Kidney (tissue), 14 donors: ENCODE measurements around the gene ZMYND8. TPM values are rescaled to one million over a fixed set of nuclear protein-coding genes. Genes with fewer than 3 reads are reported as not detected.

ENCODE experiments used
- DNase-seq, 5 donors: peaks; one replicate each; pipeline ENCODE4 v3.0.0-alpha.2; 2013 to 2020
- FAIRE-seq: peaks from 2 replicates; lab custom pipeline; 2012; peaks lifted over from hg19 to GRCh38; lab: Jason Lieb, UNC
- H3K27ac ChIP-seq, 2 donors: one replicate each; pipeline ENCODE4 v1.7.0; 2013; ENCODE audit warnings: low read depth in 2 of 2, low read length in 2 of 2, inconsistent platforms in 1 of 2
- H3K27me3 ChIP-seq: one replicate; pipeline ENCODE4 v1.7.1; 2013; ENCODE audit warnings: low read length, inconsistent platforms; ENCODE audit not compliant: control insufficient read depth, insufficient read depth
- H3K36me3 ChIP-seq, 3 donors: one replicate each; pipeline versions ENCODE4 v1.7.0 to v1.7.1; 2013; ENCODE audit warnings: low read length in 3 of 3, control low read depth in 1 of 3, inconsistent platforms in 1 of 3; ENCODE audit not compliant: insufficient read depth in 3 of 3, control insufficient read depth in 2 of 3
- H3K4me1 ChIP-seq, 3 donors: one replicate each; pipeline versions ENCODE4 v1.7.0 to v1.7.1; 2013; ENCODE audit warnings: low read length in 3 of 3, inconsistent platforms in 1 of 3, low read depth in 1 of 3; ENCODE audit not compliant: control insufficient read depth in 2 of 3, insufficient read depth in 2 of 3
- H3K4me3 ChIP-seq, 3 donors: one replicate each; pipeline versions ENCODE4 v1.7.0 to v1.8.1; 2013; ENCODE audit warnings: low read length in 3 of 3, control low read depth in 1 of 3, inconsistent platforms in 1 of 3
- H3K9ac ChIP-seq, 3 donors: one replicate each; pipeline versions ENCODE4 v1.7.0 to v1.7.1; 2013; ENCODE audit warnings: low read length in 3 of 3, control low read depth in 1 of 3, inconsistent platforms in 1 of 3
- H3K9me3 ChIP-seq, 3 donors: one replicate each; pipeline versions ENCODE4 v1.7.0 to v1.7.1; 2013; ENCODE audit warnings: low read length in 3 of 3, control low read depth in 1 of 3, inconsistent platforms in 1 of 3; ENCODE audit not compliant: control insufficient read depth in 2 of 3, insufficient read depth in 1 of 3
- CTCF ChIP-seq: IDR thresholded peaks from 3 replicates; pipeline ENCODE4 v1.5.1; 2012; ENCODE audit warnings: mild to moderate bottlenecking, moderate library complexity, borderline replicate concordance; ENCODE audit not compliant: insufficient read depth; ENCODE audit errors: extremely low read depth
- intact Hi-C: fragments of 100-400 bp; cut with DNase I; formaldehyde crosslinking; loops from one replicate; pipeline ENCODE4 v1.11.1; 2022
- polyA plus RNA-seq: library from polyadenylated mRNA; stranded (reverse); fragments of 350-450 nt; fragmentation: Illumina TruSeq; extraction: RNeasy Lipid Tissue Mini Kit (QIAGEN cat#74804); gene quantifications from one replicate; pipeline ENCODE4 v1.2.3, GENCODE V29; 2014; ENCODE audit warnings: low read depth, low replicate concordance; ENCODE audit not compliant: insufficient read depth
- total RNA-seq: library from RNA; stranded (reverse); fragmentation: NEBNext Ultra II Directional; extraction: Animal tissue kit (Norgen Biotek cat#: 25700); gene quantifications from one replicate; pipeline ENCODE4 v1.2.1, GENCODE V29; 2021
- donor health status: control.
- donor health status: control.
- donor health status: control.
- donor health status: control.
- donor health status: control.
- donor health status: DM: yes; HTN: yes; CAD: no.
- donor health status: Normal renal cell carcinoma (clear cell type).

Gene ZMYND8
- total and polyA plus RNA-seq, 2 donors from 2014 or later = 10.5 to 37.5 TPM

- Histone ChIP-seq H3K9ac (no peak overlapping the region), H3K4me3 (no peak overlapping the region), H3K9me3 (no peaks in the 10 kb centered on the region), H3K27ac (no peak overlapping the region), H3K4me1 (no peaks in the 10 kb centered on the region), H3K27me3 (no peaks in the 10 kb centered on the region), H3K36me3 (no peaks in the 10 kb centered on the region)
- FAIRE-seq (no peak), DNase-seq (no peak)
- TF ChIP-seq CTCF = no peak
- intact Hi-C loops = no loop called here
These were observed 168.0 kb downstream of the ZMYND8 start for GRCh38 chr20:47188540-47188939.

GRCh38 chr20:47187450-47188195 is 168.9 kb downstream of the ZMYND8 start:
- no peaks in the 10 kb centered on the region for H3K9me3 ChIP-seq
- no peak overlapping the region for H3K9ac ChIP-seq
- intact Hi-C loops = no loop called here
- peaks cover 0 to 2% (median 0%) of the 10 kb centered on the region in 3 donors for H3K36me3 ChIP-seq
- no peak overlapping the region for H3K27ac ChIP-seq
- H3K27me3 ChIP-seq = no peaks in the 10 kb centered on the region
- TF ChIP-seq CTCF = no peak
- DNase-seq (no peak), FAIRE-seq (no peak)
- no peaks in the 10 kb centered on the region for H3K4me1 ChIP-seq
- no peak overlapping the region for H3K4me3 ChIP-seq

GRCh38 chr20:47183367-47183766 is 173.1 kb downstream of the ZMYND8 start:
- TF ChIP-seq CTCF = no peak
- no peaks in the 10 kb centered on the region for H3K27me3 ChIP-seq
- FAIRE-seq (no peak), DNase-seq (no peak)
- no peak overlapping the region for H3K27ac ChIP-seq
- H3K4me1 ChIP-seq = no peaks in the 10 kb centered on the region
- intact Hi-C loops = no loop called here
- no peak overlapping the region for H3K9ac ChIP-seq
- no peak overlapping the region for H3K4me3 ChIP-seq
- H3K9me3 ChIP-seq = peaks cover 0 to 2% (median 0%) of the 10 kb centered on the region in 3 donors
- H3K36me3 ChIP-seq = peaks cover 0 to 2% (median 0%) of the 10 kb centered on the region in 3 donors
